GM13977 (cell line): ENCODE results near the gene CNGA4.

ENCODE experiments used
- DNase-seq: peaks from one replicate; pipeline ENCODE4 v3.0.0; 2012; ENCODE audit warnings: low spot score
- in situ Hi-C: fragments of 300-500 bp; cut with MboI; formaldehyde crosslinking; loops from one replicate; pipeline ENCODE4 v1.12.0; 2022; ENCODE audit warnings: low sequenced_read_pairs, low pct_unique_long_range_greater_than_20kb, mixed read lengths, inconsistent platforms; ENCODE audit not compliant: unreplicated experiment
- TF ChIP-seq, protein P1 (sequence below): IDR thresholded peaks from 2 replicates; pipeline ENCODE4 v1.5.1; 2012; ENCODE audit warnings: mild to moderate bottlenecking, control low read depth; ENCODE audit not compliant: insufficient read depth; ENCODE audit errors: extremely low read depth, missing control alignments

CNGA4 gene

GRCh38 chr11:6200975-6201374 is 37.9 kb upstream of the CNGA4 start:
- TF ChIP-seq, protein P1, sequence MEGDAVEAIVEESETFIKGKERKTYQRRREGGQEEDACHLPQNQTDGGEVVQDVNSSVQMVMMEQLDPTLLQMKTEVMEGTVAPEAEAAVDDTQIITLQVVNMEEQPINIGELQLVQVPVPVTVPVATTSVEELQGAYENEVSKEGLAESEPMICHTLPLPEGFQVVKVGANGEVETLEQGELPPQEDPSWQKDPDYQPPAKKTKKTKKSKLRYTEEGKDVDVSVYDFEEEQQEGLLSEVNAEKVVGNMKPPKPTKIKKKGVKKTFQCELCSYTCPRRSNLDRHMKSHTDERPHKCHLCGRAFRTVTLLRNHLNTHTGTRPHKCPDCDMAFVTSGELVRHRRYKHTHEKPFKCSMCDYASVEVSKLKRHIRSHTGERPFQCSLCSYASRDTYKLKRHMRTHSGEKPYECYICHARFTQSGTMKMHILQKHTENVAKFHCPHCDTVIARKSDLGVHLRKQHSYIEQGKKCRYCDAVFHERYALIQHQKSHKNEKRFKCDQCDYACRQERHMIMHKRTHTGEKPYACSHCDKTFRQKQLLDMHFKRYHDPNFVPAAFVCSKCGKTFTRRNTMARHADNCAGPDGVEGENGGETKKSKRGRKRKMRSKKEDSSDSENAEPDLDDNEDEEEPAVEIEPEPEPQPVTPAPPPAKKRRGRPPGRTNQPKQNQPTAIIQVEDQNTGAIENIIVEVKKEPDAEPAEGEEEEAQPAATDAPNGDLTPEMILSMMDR = no peak
- DNase-seq = no peak
- in situ Hi-C loops = no loop called here

DNA sequence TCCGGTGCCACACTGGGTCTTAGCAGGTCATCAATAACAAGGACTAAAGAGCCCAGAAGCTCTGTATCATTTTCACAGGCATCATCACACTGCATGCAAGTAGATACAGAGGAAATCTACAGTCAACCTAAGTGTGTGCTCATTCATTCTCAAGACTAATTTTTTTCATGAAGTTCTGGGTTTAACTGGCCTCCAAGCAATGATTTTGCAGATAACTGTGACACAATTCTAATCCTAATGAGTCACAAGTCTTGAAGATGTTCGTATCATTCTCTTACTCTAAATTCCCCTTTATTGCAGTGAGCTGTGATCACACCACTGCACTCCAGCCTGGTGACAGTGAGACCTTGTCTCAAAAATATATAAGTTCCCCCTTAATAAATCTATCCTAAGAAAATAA is 37.4 kb upstream of the CNGA4 start:
- DNase-seq = no peak
- in situ Hi-C loops = no loop called here
- TF ChIP-seq, protein P1 = no peak

DNA sequence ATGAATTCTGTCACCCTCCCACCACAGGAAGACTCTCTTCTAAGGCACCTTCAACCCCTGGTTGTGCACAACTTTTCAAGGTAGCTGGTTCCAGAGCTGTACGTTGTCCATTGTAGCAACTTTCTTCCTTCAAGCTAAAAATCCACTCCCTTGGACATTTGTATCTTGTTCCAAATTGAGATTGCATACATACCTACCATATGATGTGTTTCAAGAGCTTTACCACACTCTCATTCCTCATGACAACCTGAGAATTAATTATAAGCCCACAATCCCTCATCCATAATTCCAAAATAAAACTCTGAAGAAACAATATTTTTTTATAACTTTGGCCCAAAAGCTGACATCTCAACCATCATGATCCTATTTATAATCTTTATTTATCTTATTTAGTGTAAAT is 36.8 kb upstream of the CNGA4 start:
- no peak for DNase-seq
- in situ Hi-C loops = no loop called here
- TF ChIP-seq, protein P1 = no peak

GRCh38 chr11:6203327-6203726 is 35.6 kb upstream of the CNGA4 start:
- peak; percentile 40 for DNase-seq
- in situ Hi-C loops = no loop called here
- TF ChIP-seq, protein P1 = no peak

GRCh38 chr11:6204706-6205105 is 34.2 kb upstream of the CNGA4 start:
- in situ Hi-C loops = no loop called here
- TF ChIP-seq, protein P1 = no peak
- no peak for DNase-seq

GRCh38 chr11:6205366-6205765 is 33.5 kb upstream of the CNGA4 start, which contains the start of gene C11orf42:
C11orf42 (plus strand) TSS chr11:6205557; CDS start chr11:6205616, 59 bp downstream.
- no peak for DNase-seq
- TF ChIP-seq, protein P1 = no peak
- in situ Hi-C loops = no loop called here
